8988T (cell line): Measurements from ENCODE around the gene HCN2.

ENCODE experiments used
- DNase-seq: peaks from one replicate; pipeline ENCODE4 v3.0.0; 2011

HCN2 gene

DNA sequence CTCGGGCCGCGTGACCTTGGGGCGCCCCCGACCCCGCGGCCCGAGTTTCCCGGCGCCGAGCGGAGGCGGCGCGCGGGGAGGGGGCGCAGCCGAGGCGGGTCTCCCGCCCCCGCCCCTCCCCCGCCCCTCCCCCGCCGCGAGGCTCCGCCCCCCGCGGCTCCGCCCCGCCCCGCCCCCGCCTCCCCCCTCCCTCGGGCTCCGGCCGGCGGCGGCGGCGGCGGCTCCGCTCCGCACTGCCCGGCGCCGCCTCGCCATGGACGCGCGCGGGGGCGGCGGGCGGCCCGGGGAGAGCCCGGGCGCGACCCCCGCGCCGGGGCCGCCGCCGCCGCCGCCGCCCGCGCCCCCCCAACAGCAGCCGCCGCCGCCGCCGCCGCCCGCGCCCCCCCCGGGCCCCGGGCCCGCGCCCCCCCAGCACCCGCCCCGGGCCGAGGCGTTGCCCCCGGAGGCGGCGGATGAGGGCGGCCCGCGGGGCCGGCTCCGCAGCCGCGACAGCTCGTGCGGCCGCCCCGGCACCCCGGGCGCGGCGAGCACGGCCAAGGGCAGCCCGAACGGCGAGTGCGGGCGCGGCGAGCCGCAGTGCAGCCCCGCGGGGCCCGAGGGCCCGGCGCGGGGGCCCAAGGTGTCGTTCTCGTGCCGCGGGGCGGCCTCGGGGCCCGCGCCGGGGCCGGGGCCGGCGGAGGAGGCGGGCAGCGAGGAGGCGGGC, at the start of gene HCN2:
TSS of gene HCN2 (plus strand) at position 189 of the 703 bp plus-strand sequence. CDS start at position 254, 65 bp downstream.
- no peak for DNase-seq

DNA sequence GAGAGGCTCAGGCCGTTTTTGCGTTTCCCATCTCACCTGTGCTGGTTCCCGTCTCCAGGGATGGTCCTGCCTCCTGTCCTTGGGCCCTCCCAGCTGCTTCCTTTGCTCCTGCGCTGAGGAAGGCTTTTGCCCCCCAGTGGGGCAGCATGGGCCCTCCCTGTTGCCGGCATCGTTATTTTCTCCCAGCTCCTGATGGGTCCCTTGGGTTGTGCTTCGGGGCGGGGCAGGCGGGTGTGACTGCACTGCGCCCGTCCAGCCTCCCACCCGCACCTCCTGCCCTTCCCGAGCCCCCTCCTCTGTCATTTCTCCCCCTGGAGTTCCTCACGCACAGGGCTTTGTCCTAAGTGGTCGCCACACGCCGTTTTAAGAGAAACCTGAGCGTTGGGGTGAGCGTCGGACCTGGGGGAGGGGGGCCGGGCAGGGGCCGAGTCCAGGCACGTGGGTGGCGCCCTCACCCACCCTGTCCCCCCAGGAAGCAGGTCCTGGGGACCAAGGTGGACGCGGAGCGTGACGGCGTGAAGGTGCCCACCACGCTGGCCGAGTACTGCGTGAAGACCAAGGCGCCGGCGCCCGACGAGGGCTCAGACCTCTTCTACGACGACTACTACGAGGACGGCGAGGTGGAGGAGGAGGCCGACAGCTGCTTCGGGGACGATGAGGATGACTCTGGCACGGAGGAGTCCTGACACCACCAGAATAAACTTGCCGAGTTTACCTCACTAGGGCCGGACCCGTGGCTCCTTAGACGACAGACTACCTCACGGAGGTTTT, 48.6 kb upstream of the HCN2 start:
- no peak for DNase-seq

DNA sequence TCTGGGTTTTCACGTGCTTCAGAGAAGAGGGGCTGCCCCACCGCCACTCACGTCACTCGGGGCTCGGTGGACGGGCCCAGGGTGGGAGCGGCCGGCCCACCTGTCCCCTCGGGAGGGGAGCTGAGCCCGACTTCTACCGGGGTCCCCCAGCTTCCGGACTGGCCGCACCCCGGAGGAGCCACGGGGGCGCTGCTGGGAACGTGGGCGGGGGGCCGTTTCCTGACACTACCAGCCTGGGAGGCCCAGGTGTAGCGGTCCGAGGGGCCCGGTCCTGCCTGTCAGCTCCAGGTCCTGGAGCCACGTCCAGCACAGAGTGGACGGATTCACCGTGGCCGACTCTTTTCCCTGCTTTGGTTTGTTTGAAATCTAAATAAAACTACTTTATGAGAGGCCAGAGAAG, 48.0 kb upstream of the HCN2 start:
- no peak for DNase-seq

DNA sequence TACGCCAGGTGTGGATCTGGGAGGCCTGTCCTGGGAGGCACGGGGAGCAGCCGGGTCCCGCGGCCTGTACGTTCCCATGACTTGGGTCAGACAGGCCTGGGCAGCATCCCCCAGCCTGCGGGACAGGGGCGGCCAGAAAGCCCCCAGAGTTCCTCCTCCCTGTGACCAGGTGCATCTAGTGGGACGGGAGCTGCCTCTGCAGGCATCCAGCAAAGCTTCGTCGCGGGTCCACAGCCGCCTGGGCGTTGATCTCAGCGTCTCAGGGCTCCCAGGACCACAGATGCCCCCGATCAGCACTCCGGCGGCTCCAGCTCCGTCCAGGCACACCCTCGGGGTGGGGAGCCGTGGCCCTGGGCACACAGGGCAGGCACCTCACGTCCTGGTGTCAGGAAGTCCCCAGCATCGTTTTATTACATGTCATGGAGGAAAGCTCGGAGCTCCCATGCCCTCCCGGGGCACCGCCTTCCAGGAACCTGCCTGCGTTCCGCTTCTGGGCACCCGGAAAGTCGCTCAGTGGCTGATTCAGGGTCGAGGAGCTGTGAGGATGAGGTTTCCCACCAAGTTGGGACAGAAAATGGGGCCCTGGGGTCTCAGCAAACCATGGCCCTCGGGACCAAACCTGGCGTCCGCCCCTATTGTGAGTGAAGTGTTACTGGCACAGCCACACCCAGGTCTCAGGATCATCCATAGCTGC, 47.4 kb upstream of the HCN2 start:
- no peak for DNase-seq

DNA sequence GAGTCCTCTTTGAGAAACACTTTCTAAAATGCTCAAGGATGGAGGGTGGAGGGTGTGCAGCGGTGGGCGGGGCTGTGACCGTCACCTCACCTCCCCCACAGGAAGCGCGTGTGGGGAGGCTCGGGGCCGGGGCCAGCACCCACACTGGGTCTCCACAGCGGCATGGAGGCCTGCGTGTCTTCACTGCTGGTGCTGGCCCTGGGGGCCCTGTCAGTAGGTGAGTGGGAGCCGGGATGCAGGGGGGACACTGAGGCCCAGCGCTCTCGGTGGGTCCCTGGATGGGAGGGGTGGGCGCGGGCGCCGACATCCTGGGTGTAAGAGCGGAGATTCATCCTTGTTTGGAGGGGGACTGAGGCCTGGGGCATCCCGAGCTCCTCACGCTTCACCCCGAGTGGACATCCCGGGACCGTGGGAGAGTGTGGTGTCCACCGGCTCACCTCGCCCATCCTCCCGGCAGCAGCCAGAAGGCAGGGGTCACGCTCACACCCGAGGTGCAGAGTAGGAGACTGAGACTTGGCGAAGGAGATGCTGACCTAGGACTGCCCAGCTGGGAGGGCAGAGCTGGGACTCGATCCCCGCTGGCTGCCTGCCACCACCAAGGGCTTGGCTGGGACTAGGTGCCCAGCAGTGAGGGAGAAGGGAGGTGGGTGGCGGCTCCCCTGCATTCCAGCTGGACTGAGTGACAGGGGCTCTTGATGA, 45.6 kb upstream of the HCN2 start, which contains the start of gene GZMM:
TSS of gene GZMM (plus strand) at position 144 of the 699 bp plus-strand sequence. CDS start at position 163, 19 bp downstream.
- DNase-seq: no peak

DNA sequence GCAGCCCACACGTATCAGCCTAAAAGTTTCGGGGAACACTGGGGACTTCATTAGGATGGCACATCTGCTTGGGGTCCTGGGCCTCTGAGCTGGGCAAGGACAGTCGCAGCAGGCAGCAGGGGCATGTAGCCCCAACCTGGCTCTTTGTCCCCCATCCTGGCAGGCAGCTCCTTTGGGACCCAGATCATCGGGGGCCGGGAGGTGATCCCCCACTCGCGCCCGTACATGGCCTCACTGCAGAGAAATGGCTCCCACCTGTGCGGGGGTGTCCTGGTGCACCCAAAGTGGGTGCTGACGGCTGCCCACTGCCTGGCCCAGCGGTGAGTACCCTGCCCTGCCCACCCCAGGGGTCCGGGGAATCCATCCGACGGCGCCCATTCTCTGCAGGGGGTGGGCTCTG, 42.6 kb upstream of the HCN2 start:
- DNase-seq: no peak

DNA sequence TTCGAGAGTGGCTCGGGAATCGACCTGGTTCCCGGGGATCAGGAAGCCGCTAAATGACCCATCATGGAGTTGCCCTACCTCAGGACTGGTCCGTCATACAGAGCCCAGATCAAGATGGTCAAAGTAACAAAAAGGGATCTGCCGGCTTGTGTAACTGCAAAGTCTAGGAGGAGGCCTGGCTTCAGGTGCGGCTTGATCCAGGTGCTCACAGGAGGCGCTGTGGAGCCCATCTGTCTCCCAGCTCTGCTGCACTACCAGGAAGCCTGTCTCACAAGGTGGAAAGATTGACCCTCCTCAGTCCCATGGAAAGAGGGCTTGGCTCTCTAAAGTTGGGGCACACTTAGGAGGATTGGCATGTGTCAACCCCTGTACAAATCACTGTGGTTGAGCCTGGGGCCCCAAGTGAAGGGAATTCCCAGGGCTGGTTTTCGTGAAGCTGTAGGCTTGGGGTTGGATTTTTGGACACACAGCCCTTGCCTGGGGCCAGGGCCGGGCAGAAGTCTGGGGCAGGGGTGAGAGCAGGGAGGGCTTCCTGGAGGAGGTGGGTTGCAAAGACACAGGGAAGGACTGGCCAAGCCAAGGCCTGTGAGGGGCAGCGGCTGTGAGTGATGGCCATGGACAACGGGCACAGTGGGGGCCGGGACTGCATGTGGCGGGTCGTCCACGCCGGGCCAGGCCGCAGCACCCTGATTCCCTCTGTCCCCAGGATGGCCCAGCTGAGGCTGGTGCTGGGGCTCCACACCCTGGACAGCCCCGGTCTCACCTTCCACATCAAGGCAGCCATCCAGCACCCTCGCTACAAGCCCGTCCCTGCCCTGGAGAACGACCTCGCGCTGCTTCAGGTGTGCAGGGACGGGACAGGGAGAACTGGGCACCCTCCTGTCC, 41.6 kb upstream of the HCN2 start:
- DNase-seq: no peak

DNA sequence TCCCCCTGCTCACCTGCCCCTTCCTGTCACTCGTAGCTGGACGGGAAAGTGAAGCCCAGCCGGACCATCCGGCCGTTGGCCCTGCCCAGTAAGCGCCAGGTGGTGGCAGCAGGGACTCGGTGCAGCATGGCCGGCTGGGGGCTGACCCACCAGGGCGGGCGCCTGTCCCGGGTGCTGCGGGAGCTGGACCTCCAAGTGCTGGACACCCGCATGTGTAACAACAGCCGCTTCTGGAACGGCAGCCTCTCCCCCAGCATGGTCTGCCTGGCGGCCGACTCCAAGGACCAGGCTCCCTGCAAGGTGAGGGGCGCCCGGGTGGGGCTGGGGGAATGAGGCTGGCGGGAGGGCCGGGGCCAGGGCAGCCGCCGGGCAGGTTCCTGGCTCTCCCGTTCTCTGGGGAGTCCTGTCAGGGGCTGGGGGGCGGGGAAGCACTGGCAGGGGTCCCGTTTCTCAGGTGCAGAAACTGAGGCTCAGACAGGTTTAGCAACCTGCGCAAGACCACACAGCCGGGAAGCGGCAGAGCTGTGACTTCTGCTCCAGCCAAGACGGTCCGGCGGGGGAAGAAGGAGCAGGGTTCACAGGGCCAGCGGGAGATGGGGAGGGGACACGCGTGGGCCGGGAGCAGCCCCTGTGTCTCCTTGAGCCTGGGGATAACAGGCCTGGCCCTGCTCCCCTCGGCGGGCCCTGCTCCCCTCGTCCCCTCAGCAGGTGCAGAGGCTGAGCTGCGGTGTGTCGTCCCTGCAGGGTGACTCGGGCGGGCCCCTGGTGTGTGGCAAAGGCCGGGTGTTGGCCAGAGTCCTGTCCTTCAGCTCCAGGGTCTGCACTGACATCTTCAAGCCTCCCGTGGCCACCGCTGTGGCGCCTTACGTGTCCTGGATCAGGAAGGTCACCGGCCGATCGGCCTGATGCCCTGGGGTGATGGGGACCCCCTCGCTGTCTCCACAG, 40.5 kb upstream of the HCN2 start:
- no peak for DNase-seq

DNA sequence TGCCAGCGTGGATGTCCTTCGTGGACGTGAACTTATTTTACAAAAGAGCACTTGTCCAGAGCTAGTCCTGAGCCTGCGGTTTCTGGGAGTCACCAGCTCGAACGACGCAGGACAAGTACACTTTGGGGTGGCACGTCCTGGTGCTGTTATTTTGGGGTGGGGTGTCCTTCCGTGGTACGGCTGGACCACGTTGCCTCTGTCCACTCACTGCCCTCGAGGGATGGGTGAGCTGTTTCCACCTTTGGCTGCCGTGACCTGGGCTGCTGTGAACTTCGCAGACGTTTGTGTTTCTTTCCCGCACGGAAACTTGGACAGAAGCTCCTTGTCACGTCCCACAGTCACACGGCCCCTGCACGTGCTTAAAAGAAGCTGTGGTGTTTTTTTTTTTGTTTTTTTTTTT, 34.9 kb upstream of the HCN2 start:
- no peak for DNase-seq

DNA sequence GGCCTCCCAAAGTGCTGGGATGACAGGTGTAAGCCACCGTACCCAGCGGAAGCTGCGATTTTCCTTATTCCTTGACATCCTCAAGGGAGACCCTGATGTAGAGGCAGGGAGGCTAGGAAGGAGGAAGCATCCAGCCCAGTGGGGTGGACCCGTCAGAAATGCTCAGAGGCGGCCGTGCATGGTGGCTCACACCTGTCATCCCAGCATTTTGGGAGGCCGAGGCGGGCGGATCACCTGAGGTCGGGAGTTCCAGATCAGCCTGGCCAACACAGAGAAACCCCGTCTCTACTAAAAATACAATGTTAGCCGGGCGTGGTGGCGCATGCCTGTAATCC, 34.2 kb upstream of the HCN2 start:
- no peak for DNase-seq

DNA sequence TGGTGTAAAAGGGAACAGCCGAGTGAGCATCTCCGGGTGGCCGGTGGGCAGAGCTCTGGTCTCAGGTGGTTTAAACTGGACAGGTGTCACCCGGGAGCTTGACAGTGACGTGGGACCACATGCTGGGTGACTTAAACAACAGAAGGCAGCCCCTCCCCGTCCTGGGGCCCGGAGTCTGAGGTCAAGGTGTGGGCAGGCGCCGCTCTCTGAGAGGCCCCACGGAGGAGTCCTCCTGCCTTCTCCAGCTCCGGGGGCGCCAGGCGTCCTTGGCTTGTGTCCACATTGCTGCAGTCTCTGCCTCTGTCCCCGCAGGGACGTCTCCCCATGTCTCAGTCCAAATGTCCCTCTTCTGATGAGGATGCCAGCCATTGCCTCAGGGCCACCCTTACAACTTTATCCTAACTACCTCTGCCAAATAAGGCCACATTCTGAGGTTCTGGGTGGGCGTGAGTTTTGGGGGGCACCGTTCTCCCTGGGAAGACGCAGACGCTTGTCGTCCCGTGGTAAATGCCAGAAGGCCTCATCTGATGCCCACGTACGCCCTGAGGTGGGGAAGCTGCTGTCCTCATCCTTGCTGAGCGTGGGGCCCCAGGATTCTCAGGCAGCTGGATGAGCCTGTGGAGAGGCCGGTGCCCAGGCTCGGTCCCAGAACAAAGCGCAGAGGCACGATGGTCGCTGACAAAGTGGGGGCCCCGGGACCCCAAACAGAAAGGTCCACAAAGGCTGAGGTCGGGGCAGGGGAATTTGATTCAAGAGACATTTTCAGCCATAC, 32.9 kb upstream of the HCN2 start:
- no peak for DNase-seq

DNA sequence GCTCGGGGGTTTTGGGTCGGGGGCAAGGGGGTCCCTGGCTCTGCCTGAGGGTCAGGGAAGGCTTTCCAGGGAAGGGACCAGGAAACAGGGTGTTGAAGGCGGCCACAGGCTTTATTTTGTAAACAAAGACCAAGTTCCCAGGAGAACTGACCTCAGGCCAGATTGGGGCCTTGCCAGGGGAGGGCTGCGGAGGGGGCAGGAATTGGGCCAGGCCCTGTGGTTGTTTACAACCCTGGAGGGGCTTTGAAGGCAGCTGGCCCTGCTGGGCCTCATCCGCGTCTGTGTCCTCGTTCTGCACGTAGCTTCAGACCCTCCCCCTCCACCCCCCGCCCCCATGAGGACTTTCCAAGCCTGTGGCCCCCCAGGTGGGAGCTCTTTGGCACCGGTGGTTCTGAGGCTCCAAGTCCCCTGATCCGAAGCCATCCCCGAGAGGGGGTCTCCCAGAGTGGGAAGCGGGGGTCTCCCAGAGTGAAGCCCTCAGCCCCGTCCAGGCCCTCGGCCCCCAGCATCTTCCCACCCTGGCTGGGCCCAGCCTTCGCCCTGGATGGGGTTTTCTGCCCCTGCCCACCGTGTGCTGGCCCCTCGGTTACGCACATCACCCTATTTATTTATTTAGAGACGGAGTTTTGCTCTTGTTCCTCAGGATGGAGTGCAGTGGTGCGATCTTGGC, 30.8 kb upstream of the HCN2 start:
- no peak for DNase-seq

DNA sequence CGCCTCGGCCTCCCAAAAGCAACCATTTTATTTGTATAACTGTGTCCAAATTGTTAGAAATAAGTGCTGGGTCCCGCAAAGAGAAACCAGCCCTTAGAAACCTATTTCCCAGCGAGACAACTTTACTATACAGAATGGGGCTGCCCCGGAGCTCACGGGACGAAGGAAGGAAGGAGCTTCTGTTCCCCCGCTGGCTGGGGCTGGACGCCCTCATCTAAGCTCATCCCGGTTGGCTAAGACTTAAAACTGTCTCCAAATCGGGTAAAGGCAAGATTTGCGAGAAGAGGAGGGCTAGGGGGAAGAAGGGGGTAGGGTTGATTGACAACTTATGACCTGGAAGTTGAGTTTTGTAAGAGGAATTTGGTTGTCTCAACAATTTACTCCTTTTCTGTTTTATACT, 29.6 kb upstream of the HCN2 start:
- DNase-seq: no peak

DNA sequence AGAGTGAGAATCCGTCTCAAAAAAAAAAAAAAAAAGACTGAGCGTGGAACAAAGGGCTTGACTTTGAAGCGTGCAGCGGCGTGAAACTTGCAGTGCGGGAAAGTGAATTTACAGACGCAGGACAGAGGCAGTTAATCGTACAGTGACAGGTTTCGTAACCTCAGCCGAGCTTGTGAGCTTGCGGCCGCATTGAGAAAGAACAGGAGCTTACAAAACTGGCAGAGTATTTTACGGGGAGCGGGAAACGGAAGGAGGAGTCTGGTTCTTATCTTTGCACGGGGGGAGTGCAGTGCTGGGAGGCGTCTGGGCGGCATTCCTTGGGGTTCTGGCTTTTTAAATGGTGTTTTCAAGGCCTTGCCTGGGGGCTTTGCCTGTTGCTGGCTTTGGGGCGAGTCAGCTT, 23.3 kb upstream of the HCN2 start:
- DNase-seq: no peak

DNA sequence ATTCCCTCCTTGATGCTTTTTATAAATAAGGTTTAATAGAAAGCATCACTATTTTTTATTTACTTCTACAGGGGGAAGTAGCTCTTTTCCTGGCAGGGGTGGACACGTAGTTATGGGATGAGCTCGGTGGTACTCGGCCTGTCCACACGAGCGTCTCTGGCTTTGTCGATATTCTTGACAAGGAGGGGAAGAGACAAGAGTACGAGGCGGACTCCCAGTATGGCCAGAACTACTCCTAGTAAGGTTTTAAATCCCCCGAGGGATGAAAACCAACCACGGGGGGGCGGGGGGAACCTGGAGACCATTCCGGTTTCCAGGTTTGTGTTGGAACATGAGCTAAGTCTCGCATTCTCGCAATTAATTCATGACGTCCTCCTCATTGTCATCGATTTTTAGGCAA, 22.8 kb upstream of the HCN2 start:
- no peak for DNase-seq

DNA sequence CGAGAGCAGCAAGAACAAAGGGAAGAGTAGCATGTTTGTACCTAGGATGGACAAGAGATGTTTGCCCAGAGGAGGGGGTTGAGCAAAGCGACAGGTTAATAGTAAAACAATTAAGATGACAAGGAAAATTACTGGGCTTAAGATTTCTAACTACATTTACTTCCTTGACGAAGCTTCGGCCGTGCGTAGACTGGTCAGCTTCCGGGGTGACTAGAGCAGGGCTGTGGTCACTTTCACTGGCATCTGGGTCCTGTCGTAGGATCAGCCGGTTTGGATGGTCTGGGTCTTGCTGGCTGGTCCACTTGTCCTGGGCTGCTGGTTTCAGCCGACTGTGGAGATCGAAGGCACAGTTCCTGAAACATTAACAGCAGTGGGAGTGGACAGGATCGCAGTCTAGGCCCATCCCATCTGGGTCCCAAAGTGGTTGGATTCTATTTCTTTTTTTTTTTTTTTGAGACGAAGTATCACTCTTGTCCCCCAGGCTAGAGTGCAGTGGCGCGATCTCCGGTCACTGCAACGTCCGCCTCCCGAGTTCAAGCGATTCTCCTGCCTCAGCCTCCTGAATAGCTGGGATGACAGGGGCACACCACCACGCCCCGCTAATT, 22.3 kb upstream of the HCN2 start:
- no peak for DNase-seq

DNA sequence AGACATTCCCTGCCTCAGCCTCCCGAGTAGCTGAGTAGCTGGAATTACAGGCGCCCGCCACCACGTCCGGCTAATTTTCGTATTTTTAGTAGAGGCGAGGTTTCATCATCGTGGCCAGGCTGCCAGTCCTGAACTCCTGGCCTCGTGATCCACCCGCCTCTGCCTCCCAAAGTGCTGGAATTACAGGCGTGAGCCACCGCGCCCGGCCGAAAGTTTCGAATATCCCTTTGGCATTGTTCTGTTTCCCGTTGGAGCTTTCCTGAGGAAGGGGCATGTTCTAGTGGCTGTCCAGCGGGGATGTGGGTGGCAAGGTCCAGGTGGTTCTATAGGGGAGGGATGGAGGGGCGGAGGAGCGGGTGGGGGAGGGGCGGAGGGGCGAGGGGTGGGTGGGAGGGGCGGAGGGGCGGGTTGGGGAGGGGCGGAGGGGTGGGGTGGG, 19.4 kb upstream of the HCN2 start:
- DNase-seq: no peak

DNA sequence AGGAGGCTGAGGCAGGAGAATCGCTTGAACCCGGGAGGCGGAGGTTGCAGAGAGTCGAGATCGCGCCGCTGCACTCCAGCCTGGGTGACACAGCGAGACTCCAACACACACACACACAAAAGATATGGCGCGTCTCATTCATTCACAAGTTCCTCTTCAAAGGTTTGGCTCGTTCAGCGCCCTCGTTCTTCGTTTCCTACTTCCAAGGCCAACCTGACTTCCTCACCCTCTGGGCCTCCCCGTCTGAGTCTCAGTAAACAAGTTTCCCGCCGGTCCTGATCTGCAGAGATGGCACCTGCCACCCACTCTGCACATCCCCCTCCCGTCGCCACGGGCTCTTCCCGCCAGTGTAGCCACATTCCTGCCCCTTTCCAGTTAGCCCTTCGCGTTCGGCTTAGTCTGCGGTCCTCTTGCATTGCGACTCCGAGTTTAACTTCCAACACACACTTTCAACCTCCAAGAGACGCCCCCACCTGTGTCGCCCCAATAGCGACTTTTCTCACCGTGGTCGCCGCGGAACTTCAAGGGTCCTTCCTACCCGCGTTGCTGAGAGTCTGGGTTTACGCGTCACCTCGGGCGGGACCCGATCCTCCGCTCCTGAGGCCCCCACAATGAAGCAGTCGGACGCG, 18.6 kb upstream of the HCN2 start:
- DNase-seq: peak; percentile 86

DNA sequence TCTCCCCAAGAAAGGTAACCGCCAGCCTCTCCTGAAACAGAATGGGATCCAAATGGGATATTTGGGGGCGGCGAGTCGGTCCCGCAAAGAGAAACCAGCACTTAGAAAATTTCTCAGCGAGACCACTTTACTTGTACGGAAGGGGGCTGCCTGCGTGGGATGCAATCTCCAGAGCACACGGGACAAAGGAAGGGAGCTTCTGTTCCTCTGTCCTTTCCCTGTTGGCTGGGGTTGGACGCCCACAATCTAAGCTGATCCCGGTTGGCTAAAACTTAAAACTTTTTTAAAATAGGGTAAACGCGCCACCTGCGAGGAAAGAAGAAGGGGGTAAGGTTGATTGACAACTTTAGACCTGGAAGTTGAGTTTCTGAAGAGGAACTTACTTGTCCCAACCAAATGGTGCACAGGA, 18.1 kb upstream of the HCN2 start:
- no peak for DNase-seq
